NCI-H128 (cell line): ENCODE data around the gene SNX4.

Experiments
- DNase-seq: peaks from one replicate; lab custom pipeline; 2025; ENCODE audit not compliant: unreplicated experiment; lab: John Stamatoyannopoulos, UW

The SNX4 gene

GRCh38 chr3:125462722-125463299 lies 57.2 kb downstream of the SNX4 start:
- no peak for DNase-seq

GRCh38 chr3:125461896-125462295 lies 58.1 kb downstream of the SNX4 start:
- no peak for DNase-seq

- no peak for DNase-seq
These were observed 59.8 kb downstream of the SNX4 start for GRCh38 chr3:125460233-125460632.

- no peak for DNase-seq
These were observed 76.1 kb downstream of the SNX4 start for GRCh38 chr3:125443923-125444322.

- no peak for DNase-seq
These were observed 77.5 kb downstream of the SNX4 start for GRCh38 chr3:125442506-125442905.

GRCh38 chr3:125440970-125441369 lies 79.0 kb downstream of the SNX4 start:
- no peak for DNase-seq

- no peak for DNase-seq
These were observed 79.4 kb downstream of the SNX4 start for GRCh38 chr3:125440559-125440955.

- no peak for DNase-seq
These were observed 82.2 kb downstream of the SNX4 start for GRCh38 chr3:125437631-125438435.

GRCh38 chr3:125436921-125437320 lies 83.1 kb downstream of the SNX4 start:
- DNase-seq = no peak

GRCh38 chr3:125435231-125435630 lies 84.8 kb downstream of the SNX4 start:
- DNase-seq = no peak

GRCh38 chr3:125434582-125435011 lies 85.4 kb downstream of the SNX4 start:
- no peak for DNase-seq

- no peak for DNase-seq
These were observed 86.4 kb downstream of the SNX4 start for GRCh38 chr3:125433611-125434041.

- DNase-seq = no peak
These were observed 86.9 kb downstream of the SNX4 start for GRCh38 chr3:125433091-125433534.

GRCh38 chr3:125431912-125432790 lies 87.9 kb downstream of the SNX4 start:
- DNase-seq = no peak

- no peak for DNase-seq
These were observed 88.6 kb downstream of the SNX4 start for GRCh38 chr3:125431391-125431790.

GRCh38 chr3:125428216-125428830 lies 91.7 kb downstream of the SNX4 start:
- DNase-seq = no peak

- no peak for DNase-seq
These were observed 101.7 kb downstream of the SNX4 start for GRCh38 chr3:125418306-125418705.

GRCh38 chr3:125416235-125416634 lies 103.8 kb downstream of the SNX4 start:
- DNase-seq = no peak

- no peak for DNase-seq
These were observed 105.3 kb downstream of the SNX4 start for GRCh38 chr3:125414669-125415068.

- DNase-seq = no peak
These were observed 109.1 kb downstream of the SNX4 start for GRCh38 chr3:125410922-125411321.

- no peak for DNase-seq
These were observed 113.9 kb downstream of the SNX4 start for GRCh38 chr3:125406070-125406469.
